ENCODE measurements around the gene TBL2.

TBL2 gene

DNA sequence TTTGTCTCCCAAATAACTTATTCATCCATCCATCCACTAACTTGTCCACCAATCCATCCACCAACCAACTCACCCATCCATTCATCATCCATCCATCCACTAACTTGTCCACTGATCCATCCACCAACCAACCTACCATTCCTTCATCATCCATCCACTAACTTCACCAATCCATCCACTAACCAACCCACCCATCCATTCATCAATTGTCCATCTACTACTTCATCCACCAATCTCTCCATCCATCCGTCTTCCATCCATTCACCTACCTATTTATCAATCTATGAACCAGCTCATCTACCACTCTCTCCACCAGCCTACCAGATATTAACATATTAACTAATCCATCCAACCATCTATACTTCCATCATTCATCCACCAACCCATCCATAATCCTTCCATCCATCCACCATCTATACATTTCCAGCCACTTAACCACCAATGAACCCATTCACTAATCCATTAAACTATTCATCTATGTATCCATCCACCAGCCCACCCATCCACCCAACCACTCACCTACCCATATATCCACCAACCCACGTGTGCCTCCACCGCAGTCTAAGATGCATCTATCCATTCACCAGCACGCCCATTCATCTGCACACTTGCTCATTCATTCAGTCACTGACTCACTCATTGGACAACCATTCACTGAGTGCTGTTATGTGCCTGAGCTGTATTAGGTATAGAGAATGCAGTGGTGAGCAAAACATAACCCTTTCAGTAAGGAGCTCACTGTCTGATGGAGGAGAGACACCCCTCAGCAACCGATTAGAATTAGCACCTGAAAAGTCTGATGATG lies 19.8 kb upstream of the TBL2 start:
- no peaks in the 10 kb centered on the region for H3K4me1 ChIP-seq (ENCODE audit: control insufficient read depth in 1 of 2, insufficient read depth in 1 of 2, low read depth in 1 of 2, low read length in 1 of 2)
- peaks cover 87% of the 10 kb centered on the region for H3K27me3 ChIP-seq
- no peaks in the 10 kb centered on the region for H3K36me3 ChIP-seq
- no peak overlapping the region for H3K4me3 ChIP-seq (ENCODE audit: low read depth in 1 of 2, low read length in 1 of 2)
- TF ChIP-seq CTCF (IDR thresholded peaks at IDR 0.05) = no peak
- no peak overlapping the region for H3K27ac ChIP-seq
- H3K9me3 ChIP-seq = no peaks in the 10 kb centered on the region

DNA sequence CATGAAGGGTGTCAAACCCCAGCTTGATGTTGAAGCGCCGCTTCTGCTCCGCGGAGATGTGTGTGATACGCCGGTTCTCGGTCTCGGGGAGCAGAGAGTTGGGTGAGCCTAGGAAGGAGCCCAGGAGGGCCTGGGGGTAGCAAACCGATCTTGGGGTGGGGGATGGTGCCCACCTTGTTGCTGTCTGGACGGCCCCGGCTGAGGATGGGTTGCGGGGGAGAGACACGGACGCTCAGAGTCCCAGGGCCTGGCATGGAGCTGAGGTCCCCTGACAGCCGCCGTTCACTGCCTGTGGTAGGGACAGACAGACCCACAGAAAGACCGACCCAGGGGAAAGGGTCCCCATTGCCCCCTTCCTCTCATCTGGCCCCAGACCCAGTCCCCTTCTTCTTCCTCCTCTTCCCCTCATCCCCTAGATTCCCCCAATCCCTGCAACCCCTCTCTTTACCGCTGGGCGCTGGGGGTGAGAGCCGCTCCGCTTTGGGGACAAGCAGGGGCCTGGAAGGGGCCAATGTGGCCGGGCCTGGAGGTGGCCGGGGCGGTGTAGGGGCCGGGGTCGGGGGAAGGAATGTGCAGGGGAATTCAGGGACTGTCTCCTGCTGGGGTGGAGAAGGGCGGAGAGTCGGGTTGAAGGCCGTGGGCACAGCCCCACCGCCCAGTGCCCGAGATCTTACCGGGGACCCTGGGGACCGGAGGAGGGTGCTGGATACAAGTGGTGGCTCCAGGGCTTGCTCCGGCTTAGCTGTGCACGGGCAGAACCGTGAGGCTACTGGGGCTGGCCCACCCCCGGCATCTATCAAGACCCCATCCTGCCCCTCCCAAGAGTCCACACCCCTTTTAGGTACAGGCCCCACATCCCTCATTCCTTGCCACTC lies 18.0 kb upstream of the TBL2 start:
- H3K9me3 ChIP-seq = no peaks in the 10 kb centered on the region
- peaks cover 79% of the 10 kb centered on the region for H3K27me3 ChIP-seq
- TF ChIP-seq CTCF (IDR thresholded peaks at IDR 0.05) = no peak
- no peak overlapping the region for H3K4me3 ChIP-seq (ENCODE audit: low read depth in 1 of 2, low read length in 1 of 2)
- H3K4me1 ChIP-seq (ENCODE audit: control insufficient read depth in 1 of 2, insufficient read depth in 1 of 2, low read depth in 1 of 2, low read length in 1 of 2) = no peaks in the 10 kb centered on the region
- H3K36me3 ChIP-seq = no peaks in the 10 kb centered on the region
- no peak overlapping the region for H3K27ac ChIP-seq

DNA sequence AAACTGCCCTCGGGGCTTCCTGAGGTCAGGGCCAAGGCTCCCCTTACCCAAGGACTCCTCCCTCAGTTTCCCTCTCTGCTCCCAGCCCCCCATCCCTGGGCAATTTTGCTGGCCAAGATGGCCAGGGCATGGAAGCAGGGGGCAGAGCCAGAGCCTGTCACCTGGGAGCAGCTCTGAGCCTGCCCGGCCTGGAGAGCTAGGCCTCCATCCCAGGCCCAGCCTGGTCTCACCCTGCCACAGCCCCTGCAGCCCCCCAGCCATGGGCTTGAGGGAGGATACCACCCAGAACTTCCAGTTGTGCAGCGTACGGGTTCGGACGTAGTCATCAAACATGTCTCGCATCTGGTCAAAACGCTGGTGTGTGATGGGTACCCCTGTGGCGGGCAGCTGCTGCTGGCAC lies 17.0 kb upstream of the TBL2 start:
- Histone ChIP-seq H3K9me3 (no peaks in the 10 kb centered on the region), H3K4me3 (ENCODE audit: low read depth in 1 of 2, low read length in 1 of 2) (no peak overlapping the region), H3K27me3 (peaks cover 69% of the 10 kb centered on the region), H3K27ac (no peak overlapping the region), H3K4me1 (ENCODE audit: control insufficient read depth in 1 of 2, insufficient read depth in 1 of 2, low read depth in 1 of 2, low read length in 1 of 2) (no peaks in the 10 kb centered on the region), H3K36me3 (no peaks in the 10 kb centered on the region)
- TF ChIP-seq CTCF (IDR thresholded peaks at IDR 0.05) = no peak

GRCh38 chr7:73593207-73594045 lies 15.0 kb upstream of the TBL2 start:
- Histone ChIP-seq H3K9me3 (no peaks in the 10 kb centered on the region), H3K27ac (no peak overlapping the region), H3K27me3 (peaks cover 52% of the 10 kb centered on the region), H3K4me3 (ENCODE audit: low read depth in 1 of 2, low read length in 1 of 2) (no peak overlapping the region), H3K4me1 (ENCODE audit: control insufficient read depth in 1 of 2, insufficient read depth in 1 of 2, low read depth in 1 of 2, low read length in 1 of 2) (no peaks in the 10 kb centered on the region), H3K36me3 (no peaks in the 10 kb centered on the region)
- no peak for TF ChIP-seq CTCF (IDR thresholded peaks at IDR 0.05)

- Histone ChIP-seq H3K36me3 (no peaks in the 10 kb centered on the region), H3K9me3 (no peaks in the 10 kb centered on the region), H3K4me3 (ENCODE audit: low read depth in 1 of 2, low read length in 1 of 2) (no peak overlapping the region), H3K27ac (peak overlapping the region; percentile 60), H3K27me3 (no peaks in the 10 kb centered on the region), H3K4me1 (ENCODE audit: control insufficient read depth in 1 of 2, insufficient read depth in 1 of 2, low read depth in 1 of 2, low read length in 1 of 2) (peaks cover 19 to 31% of the 10 kb centered on the region in 2 experiments)
- TF ChIP-seq CTCF (IDR thresholded peaks at IDR 0.05) = no peak
Observed at GRCh38 chr7:73586911-73587310, 8.5 kb upstream of the TBL2 start.

Measured in neutrophil (primary cell).